ENCODE data around the gene ATF5. TPM values are rescaled to one million over a fixed set of nuclear protein-coding genes. Genes with fewer than 3 reads are reported as not detected.

ATF5 gene
- total and polyA plus RNA-seq, 2 donors (not counting 1 experiment from before 2014, with no cell fraction given), result 7.4 to 7.9 TPM

DNA sequence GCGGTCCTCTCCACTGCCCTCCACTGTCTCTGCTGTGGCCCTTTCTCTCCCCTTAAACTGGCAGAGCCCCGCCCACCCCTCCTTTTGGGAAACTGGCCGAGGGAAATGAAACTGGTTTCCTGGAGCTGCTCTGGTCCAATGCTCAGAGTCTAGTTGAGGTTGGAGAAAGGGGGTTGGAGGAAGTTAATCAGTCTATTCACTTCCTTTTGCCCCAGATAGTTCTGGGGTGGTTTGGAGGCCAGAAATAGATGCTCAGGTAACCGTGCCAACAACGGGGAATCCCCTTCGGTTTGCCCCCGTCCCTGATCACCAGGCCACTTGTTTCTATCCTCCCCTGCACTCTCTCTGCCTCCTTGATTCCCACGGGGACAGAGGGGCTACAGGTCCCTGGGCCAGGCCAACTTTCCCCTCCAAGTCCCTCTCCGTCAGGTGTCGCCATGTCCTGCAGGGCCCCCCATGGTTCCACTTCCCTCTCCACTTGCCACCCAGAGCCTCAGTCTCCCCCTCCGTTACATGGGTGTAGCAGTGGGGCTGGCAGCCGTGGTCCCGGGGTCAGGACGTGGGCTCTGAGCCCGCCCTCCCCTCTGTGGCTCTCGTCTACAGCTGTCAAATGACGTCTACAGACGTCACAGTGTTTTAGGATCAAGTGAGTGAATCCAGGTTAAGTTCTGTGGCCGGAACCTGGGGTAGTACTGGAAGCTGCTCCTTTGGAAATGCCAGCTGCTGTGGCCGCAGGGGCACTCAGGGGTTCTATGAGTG, 32.0 kb upstream of the ATF5 start, which contains the start of gene IL4I1:
TSS of gene IL4I1 (minus strand) at position 25 of the 759 bp plus-strand sequence. CDS start 727 bp downstream, outside the sequence.
- no peaks in the 10 kb centered on the region for H3K27me3 ChIP-seq (ENCODE audit: control insufficient read depth, insufficient read depth, low read length)
- peak in 1 of 2 donors; percentile 20 for DNase-seq (ENCODE audit: low read depth in 2 of 2)
- no peaks in the 10 kb centered on the region for H3K9me3 ChIP-seq (ENCODE audit: control insufficient read depth, insufficient read depth, low read depth, low read length)
- H4K20me1 ChIP-seq (ENCODE audit: control insufficient read depth, extremely low read depth, insufficient read depth, low read length), result no peaks in the 10 kb centered on the region
- no peaks in the 10 kb centered on the region for H3K36me3 ChIP-seq (ENCODE audit: control insufficient read depth, insufficient read depth, low read length)
- H3K79me2 ChIP-seq (ENCODE audit: control insufficient read depth, insufficient read depth, low read length), result no peaks in the 10 kb centered on the region
- no peak within 1 kb of the TSS for H3K4me3 ChIP-seq (replicated peaks in 1 of 4; ENCODE audit: control extremely low read depth in 1 of 4, insufficient read depth in 1 of 4, low read depth in 3 of 4, low read length in 4 of 4)
- TF ChIP-seq, protein P1, sequence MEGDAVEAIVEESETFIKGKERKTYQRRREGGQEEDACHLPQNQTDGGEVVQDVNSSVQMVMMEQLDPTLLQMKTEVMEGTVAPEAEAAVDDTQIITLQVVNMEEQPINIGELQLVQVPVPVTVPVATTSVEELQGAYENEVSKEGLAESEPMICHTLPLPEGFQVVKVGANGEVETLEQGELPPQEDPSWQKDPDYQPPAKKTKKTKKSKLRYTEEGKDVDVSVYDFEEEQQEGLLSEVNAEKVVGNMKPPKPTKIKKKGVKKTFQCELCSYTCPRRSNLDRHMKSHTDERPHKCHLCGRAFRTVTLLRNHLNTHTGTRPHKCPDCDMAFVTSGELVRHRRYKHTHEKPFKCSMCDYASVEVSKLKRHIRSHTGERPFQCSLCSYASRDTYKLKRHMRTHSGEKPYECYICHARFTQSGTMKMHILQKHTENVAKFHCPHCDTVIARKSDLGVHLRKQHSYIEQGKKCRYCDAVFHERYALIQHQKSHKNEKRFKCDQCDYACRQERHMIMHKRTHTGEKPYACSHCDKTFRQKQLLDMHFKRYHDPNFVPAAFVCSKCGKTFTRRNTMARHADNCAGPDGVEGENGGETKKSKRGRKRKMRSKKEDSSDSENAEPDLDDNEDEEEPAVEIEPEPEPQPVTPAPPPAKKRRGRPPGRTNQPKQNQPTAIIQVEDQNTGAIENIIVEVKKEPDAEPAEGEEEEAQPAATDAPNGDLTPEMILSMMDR (conservative IDR thresholded peaks at IDR 0.05 in 1 of 2, IDR thresholded peaks at IDR 0.05 in 1 of 2; ENCODE audit: low read depth in 1 of 2, low read length in 2 of 2), result no peak
- TF ChIP-seq EZH2 (IDR thresholded peaks at IDR 0.05; ENCODE audit: low read length, missing control alignments), result no peak
- H3K9ac ChIP-seq (ENCODE audit: insufficient read depth, low read length), result no peak within 1 kb of the TSS
- peak within 1 kb of the TSS; percentile 5 for H3K4me2 ChIP-seq (ENCODE audit: extremely low read depth, insufficient read depth, low read length)
- no peak within 1 kb of the TSS for H3K27ac ChIP-seq (ENCODE audit: insufficient read depth, low read length)
- no peak within 1 kb of the TSS for H2AFZ ChIP-seq (ENCODE audit: low read length)
- peaks cover 4% of the 10 kb centered on the region for H3K4me1 ChIP-seq (ENCODE audit: control insufficient read depth, extremely low read depth, insufficient read depth, low read length)

DNA sequence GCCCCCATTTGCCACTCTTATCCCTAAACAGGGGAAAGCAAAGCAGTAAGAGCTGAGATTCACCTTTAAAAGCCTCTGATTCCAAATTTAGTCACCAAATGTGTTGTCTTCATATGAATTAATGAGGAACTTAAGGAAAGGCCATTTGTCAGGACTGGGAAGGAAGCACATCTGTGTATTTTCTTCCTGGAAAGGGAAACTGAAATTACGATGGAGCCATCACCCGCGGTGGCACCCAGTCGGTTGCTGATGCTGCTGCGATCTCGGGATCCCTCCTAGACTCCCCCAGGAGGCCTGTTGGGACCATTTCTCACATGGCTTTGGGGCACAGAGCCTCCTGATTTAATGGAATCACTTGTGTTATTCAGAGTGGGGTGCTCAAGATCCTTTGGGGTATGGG, 24.9 kb upstream of the ATF5 start:
- no peak overlapping the region for H3K4me2 ChIP-seq (ENCODE audit: extremely low read depth, insufficient read depth, low read length)
- no peak overlapping the region for H2AFZ ChIP-seq (ENCODE audit: low read length)
- no peaks in the 10 kb centered on the region for H3K79me2 ChIP-seq (ENCODE audit: control insufficient read depth, insufficient read depth, low read length)
- H3K9me3 ChIP-seq (ENCODE audit: control insufficient read depth, insufficient read depth, low read depth, low read length), result no peaks in the 10 kb centered on the region
- no peak for TF ChIP-seq EZH2 (IDR thresholded peaks at IDR 0.05; ENCODE audit: low read length, missing control alignments)
- TF ChIP-seq, protein P1 (conservative IDR thresholded peaks at IDR 0.05 in 1 of 2, IDR thresholded peaks at IDR 0.05 in 1 of 2; ENCODE audit: low read depth in 1 of 2, low read length in 2 of 2), result no peak
- H4K20me1 ChIP-seq (ENCODE audit: control insufficient read depth, extremely low read depth, insufficient read depth, low read length), result no peaks in the 10 kb centered on the region
- DNase-seq (ENCODE audit: low read depth in 2 of 2), result no peak
- H3K9ac ChIP-seq (ENCODE audit: insufficient read depth, low read length), result no peak overlapping the region
- H3K27me3 ChIP-seq (ENCODE audit: control insufficient read depth, insufficient read depth, low read length), result no peaks in the 10 kb centered on the region
- no peak overlapping the region for H3K27ac ChIP-seq (ENCODE audit: insufficient read depth, low read length)
- H3K36me3 ChIP-seq (ENCODE audit: control insufficient read depth, insufficient read depth, low read length), result peaks cover 15% of the 10 kb centered on the region
- no peak overlapping the region for H3K4me3 ChIP-seq (replicated peaks in 1 of 4; ENCODE audit: control extremely low read depth in 1 of 4, insufficient read depth in 1 of 4, low read depth in 3 of 4, low read length in 4 of 4)
- no peaks in the 10 kb centered on the region for H3K4me1 ChIP-seq (ENCODE audit: control insufficient read depth, extremely low read depth, insufficient read depth, low read length)

DNA sequence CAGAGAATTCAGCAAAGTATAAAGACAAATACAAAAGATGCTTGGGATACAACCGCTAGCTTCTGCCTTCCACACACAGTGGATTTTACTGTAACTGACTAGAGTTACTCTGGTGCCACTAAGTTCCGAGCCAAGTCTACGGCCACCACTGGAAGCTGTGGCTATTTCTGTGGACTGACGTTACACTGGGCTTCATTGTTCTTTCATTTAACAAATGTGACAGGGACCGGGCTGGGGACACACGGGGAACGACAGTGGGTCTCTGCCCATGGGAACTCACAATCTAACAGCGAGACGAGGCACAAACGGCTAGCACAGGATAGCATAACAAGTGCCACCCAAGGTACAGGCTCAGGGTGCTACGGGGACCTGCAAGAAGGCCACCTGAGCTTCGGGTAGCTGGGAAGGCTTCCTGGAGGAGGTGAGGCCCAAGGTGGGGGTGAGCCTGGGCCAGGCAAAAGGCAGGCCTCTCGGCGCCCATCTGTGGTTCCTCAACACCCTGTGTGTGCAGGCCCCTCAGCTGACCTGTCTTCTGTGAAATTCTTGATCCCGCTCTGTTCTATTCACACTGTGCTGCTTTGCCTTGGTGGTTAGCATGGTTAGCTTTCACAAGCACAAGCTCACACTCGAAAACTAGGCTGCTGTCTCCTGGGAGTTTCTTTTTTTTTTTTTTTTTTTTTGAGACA, 22.0 kb upstream of the ATF5 start:
- H3K36me3 ChIP-seq (ENCODE audit: control insufficient read depth, insufficient read depth, low read length), result peaks cover 20% of the 10 kb centered on the region
- no peak overlapping the region for H3K4me3 ChIP-seq (replicated peaks in 1 of 4; ENCODE audit: control extremely low read depth in 1 of 4, insufficient read depth in 1 of 4, low read depth in 3 of 4, low read length in 4 of 4)
- no peak overlapping the region for H3K9ac ChIP-seq (ENCODE audit: insufficient read depth, low read length)
- no peaks in the 10 kb centered on the region for H4K20me1 ChIP-seq (ENCODE audit: control insufficient read depth, extremely low read depth, insufficient read depth, low read length)
- no peaks in the 10 kb centered on the region for H3K9me3 ChIP-seq (ENCODE audit: control insufficient read depth, insufficient read depth, low read depth, low read length)
- no peak overlapping the region for H3K27ac ChIP-seq (ENCODE audit: insufficient read depth, low read length)
- H3K27me3 ChIP-seq (ENCODE audit: control insufficient read depth, insufficient read depth, low read length), result no peaks in the 10 kb centered on the region
- H3K79me2 ChIP-seq (ENCODE audit: control insufficient read depth, insufficient read depth, low read length), result peaks cover 2% of the 10 kb centered on the region
- DNase-seq (ENCODE audit: low read depth in 2 of 2), result no peak
- H3K4me1 ChIP-seq (ENCODE audit: control insufficient read depth, extremely low read depth, insufficient read depth, low read length), result no peaks in the 10 kb centered on the region
- no peak for TF ChIP-seq EZH2 (IDR thresholded peaks at IDR 0.05; ENCODE audit: low read length, missing control alignments)
- TF ChIP-seq, protein P1 (conservative IDR thresholded peaks at IDR 0.05 in 1 of 2, IDR thresholded peaks at IDR 0.05 in 1 of 2; ENCODE audit: low read depth in 1 of 2, low read length in 2 of 2), result no peak
- H3K4me2 ChIP-seq (ENCODE audit: extremely low read depth, insufficient read depth, low read length), result no peak overlapping the region
- no peak overlapping the region for H2AFZ ChIP-seq (ENCODE audit: low read length)

Measured in fibroblast of lung (primary cell).